ENCODE measurements around the gene KCNT2. TPM values are rescaled to one million over a fixed set of nuclear protein-coding genes. Genes with fewer than 3 reads are reported as not detected.

The KCNT2 gene
- total and polyA plus RNA-seq, 2 of the 8 experiments (the other 6 are each of a cell fraction or from before 2014, with no cell fraction given): 2.3 to 10.2 TPM

GRCh38 chr1:196573226-196573625 lies 35.0 kb downstream of the KCNT2 start:
- H2AK5ac ChIP-seq (ENCODE audit: low read depth, low read length): no peak overlapping the region
- H3K14ac ChIP-seq (ENCODE audit: insufficient read length): no peak overlapping the region
- no peak overlapping the region for H3K18ac ChIP-seq (ENCODE audit: extremely low read depth, low read length)
- H3K27ac ChIP-seq (ENCODE audit: low read depth, low read length): no peak overlapping the region
- no peak overlapping the region for H4K8ac ChIP-seq (ENCODE audit: extremely low read depth, insufficient read depth, low read length)
- no peak overlapping the region for H2BK20ac ChIP-seq (ENCODE audit: low read length)
- H2BK5ac ChIP-seq (ENCODE audit: low read depth, low read length): no peak overlapping the region
- H3K4ac ChIP-seq (replicated peaks; ENCODE audit: insufficient read length, low read depth, low read length): no peak overlapping the region
- H3K79me1 ChIP-seq (ENCODE audit: low read depth, low read length): no peaks in the 10 kb centered on the region; the same call in 1 of the 2 replicates
- ChIA-PET CTCF (ENCODE audit: partially characterized antibody) (interaction anchor here (0.6 kb wide), 1 partner anchor 1113 kb away, joined by 3 read pairs; no protein-coding TSS in a partner anchor), POLR2A (ENCODE audit: partially characterized antibody) (no interaction called here)
- no peak overlapping the region for H4K91ac ChIP-seq (replicated peaks; ENCODE audit: insufficient read length, low read length)
- no peaks in the 10 kb centered on the region for H4K20me1 ChIP-seq (replicated peaks in 1 of 2; ENCODE audit: control insufficient read depth in 1 of 2, insufficient read depth in 2 of 2, low read length in 2 of 2)
- no peak overlapping the region for H3K56ac ChIP-seq (replicated peaks; ENCODE audit: insufficient read length, low read depth, low read length)
- FAIRE-seq (no peak), DNase-seq (ENCODE audit: low read depth in 1 of 2, low spot score in 2 of 2) (no peak)
- H2AFZ ChIP-seq (ENCODE audit: low read length): no peak overlapping the region
- H3K23ac ChIP-seq (ENCODE audit: insufficient read length): no peak overlapping the region
- H2BK120ac ChIP-seq (replicated peaks; ENCODE audit: low read depth, low read length): no peak overlapping the region
- peaks cover 0 to 7% (median 0%) of the 10 kb centered on the region in 4 experiments; a peak in 2 of 8 replicates for H3K36me3 ChIP-seq (ENCODE audit: control insufficient read depth in 2 of 4, insufficient read depth in 4 of 4, low read length in 3 of 4)
- no peaks in the 10 kb centered on the region for H3K9me3 ChIP-seq (ENCODE audit: insufficient read depth in 2 of 2, low read depth in 1 of 2, low read length in 1 of 2)
- H3K4me1 ChIP-seq (replicated peaks in 1 of 4; ENCODE audit: control insufficient read depth in 3 of 4, insufficient read depth in 4 of 4, low read length in 3 of 4): peaks cover 0 to 9% (median 4%) of the 10 kb centered on the region in 4 experiments; a peak in 3 of 7 replicates
- WGBS, 2 experiments (ENCODE audit: extremely low coverage in 1 of 2, insufficient coverage in 1 of 2, insufficient read length in 1 of 2, insufficient replicate concordance in 2 of 2, low coverage in 1 of 2, low lambda C conversion rate in 2 of 2, missing lambda C conversion rate in 1 of 2): 82% methylated on average over 2 of the region's 2 CpGs; no CpG with 5 or more reads in 1 of the 2 experiments
- H2BK12ac ChIP-seq (ENCODE audit: low read depth, low read length): no peak overlapping the region
- no peaks in the 10 kb centered on the region for H3K27me3 ChIP-seq (replicated peaks in 1 of 4; ENCODE audit: control insufficient read depth in 3 of 4, extremely low read depth in 1 of 4, insufficient read depth in 3 of 4, low read length in 3 of 4)
- H3K23me2 ChIP-seq (ENCODE audit: low read depth, low read length): no peaks in the 10 kb centered on the region
- no peak overlapping the region for H4K5ac ChIP-seq (ENCODE audit: insufficient read length, low read depth, low read length)
- no peak overlapping the region for H2BK15ac ChIP-seq (ENCODE audit: low read length)
- no peak overlapping the region for H3K9ac ChIP-seq (replicated peaks in 1 of 4; ENCODE audit: extremely low read depth in 1 of 4, low read depth in 3 of 4, low read length in 3 of 4)
- H3K79me2 ChIP-seq (ENCODE audit: control insufficient read depth in 1 of 2, insufficient read depth in 2 of 2, low read length in 2 of 2): peaks cover 0 to 40% of the 10 kb centered on the region in 2 experiments; a peak in 2 of 4 replicates
- H3K4me2 ChIP-seq (ENCODE audit: insufficient read depth in 1 of 2, low read depth in 2 of 2, low read length in 2 of 2): no peak overlapping the region
- no peak overlapping the region for H3K4me3 ChIP-seq (ENCODE audit: extremely low read depth in 1 of 4, insufficient read depth in 2 of 4, low read depth in 3 of 4, low read length in 4 of 4)
- TF ChIP-seq YY1 (IDR thresholded peaks at IDR 0.05; ENCODE audit: low read depth, low read length) (no peak), BACH1 (IDR thresholded peaks at IDR 0.05; ENCODE audit: low read length) (no peak), MAFK (IDR thresholded peaks at IDR 0.05; ENCODE audit: low read depth, low read length) (no peak), SRF (IDR thresholded peaks at IDR 0.05; ENCODE audit: low read depth, low read length) (no peak), FOSL1 (IDR thresholded peaks at IDR 0.05; ENCODE audit: insufficient read depth, low read depth, low read length) (no peak), GTF2F1 (IDR thresholded peaks at IDR 0.05; ENCODE audit: borderline replicate concordance, low read depth, low read length) (no peak), POLR2AphosphoS5 (IDR thresholded peaks at IDR 0.05; ENCODE audit: low read depth, low read length) (no peak), SP4 (IDR thresholded peaks at IDR 0.05; ENCODE audit: low read length) (no peak), ZNF274 (IDR thresholded peaks at IDR 0.05; ENCODE audit: borderline replicate concordance, extremely low read depth, low read length) (no peak)

Data from H1 (cell line).